Stimulated activated CD4-positive, alpha-beta T cell treated with anti-CD3 and anti-CD28 coated beads, Interleukin-4, amount 100 ng/mL, for 1 hour (primary cell): Measurements from ENCODE around the gene SRPK1.

Source experiments
- DNase-seq: peaks from one replicate; pipeline ENCODE4 v3.0.0-alpha.2; 2020

SRPK1 gene

GRCh38 chr6:35897036-35897435, 23.9 kb downstream of the SRPK1 start:
- DNase-seq, result no peak

- no peak for DNase-seq
Measured at GRCh38 chr6:35896228-35896627, 24.7 kb downstream of the SRPK1 start.

- no peak for DNase-seq
Measured at GRCh38 chr6:35895560-35895959, 25.3 kb downstream of the SRPK1 start.

- no peak for DNase-seq
Measured at GRCh38 chr6:35894776-35895175, 26.1 kb downstream of the SRPK1 start.

- no peak for DNase-seq
Measured at GRCh38 chr6:35893246-35893645, 27.7 kb downstream of the SRPK1 start.

- no peak for DNase-seq
Measured at GRCh38 chr6:35892482-35892881, 28.4 kb downstream of the SRPK1 start.

GRCh38 chr6:35879151-35879550, 41.7 kb downstream of the SRPK1 start:
- no peak for DNase-seq

GRCh38 chr6:35876902-35877301, 44.0 kb downstream of the SRPK1 start:
- DNase-seq, result no peak

GRCh38 chr6:35874730-35875129, 46.2 kb downstream of the SRPK1 start:
- DNase-seq, result no peak

GRCh38 chr6:35859367-35859766, 61.5 kb downstream of the SRPK1 start:
- DNase-seq, result no peak

- DNase-seq, result no peak
Measured at GRCh38 chr6:35857853-35858252, 63.0 kb downstream of the SRPK1 start.

GRCh38 chr6:35856250-35856649, 64.6 kb downstream of the SRPK1 start:
- no peak for DNase-seq

GRCh38 chr6:35852994-35853393, 67.9 kb downstream of the SRPK1 start:
- DNase-seq, result no peak

- no peak for DNase-seq
Measured at GRCh38 chr6:35850208-35850607, 70.7 kb downstream of the SRPK1 start.

GRCh38 chr6:35844290-35844689, 76.6 kb downstream of the SRPK1 start:
- no peak for DNase-seq

- no peak for DNase-seq
Measured at GRCh38 chr6:35842381-35842780, 78.5 kb downstream of the SRPK1 start.

GRCh38 chr6:35839019-35839418, 81.9 kb downstream of the SRPK1 start:
- no peak for DNase-seq

- no peak for DNase-seq
Measured at GRCh38 chr6:35833536-35833935, 87.4 kb downstream of the SRPK1 start.

- no peak for DNase-seq
Measured at GRCh38 chr6:35831257-35832007, 89.5 kb downstream of the SRPK1 start.

GRCh38 chr6:35829306-35829705, 91.6 kb downstream of the SRPK1 start:
- no peak for DNase-seq

- no peak for DNase-seq
Measured at GRCh38 chr6:35824552-35825192, 96.2 kb downstream of the SRPK1 start.

- DNase-seq, result no peak
Measured at GRCh38 chr6:35823601-35824000, 97.3 kb downstream of the SRPK1 start.

- DNase-seq, result no peak
Measured at GRCh38 chr6:35817515-35817914, 103.4 kb downstream of the SRPK1 start.

GRCh38 chr6:35811699-35811995, 109.3 kb downstream of the SRPK1 start:
- no peak for DNase-seq
